Endothelial cell of umbilical vein (primary cell): Measurements from ENCODE around the gene KLC4. TPM values are rescaled to one million over a fixed set of nuclear protein-coding genes. Genes with fewer than 3 reads are reported as not detected.

Source experiments
- BruUV-seq: library from RNA; stranded (reverse); fragments of 400-500 nt; replicated peaks from 2 replicates; lab custom pipeline; 2021; lab: Mats Ljungman, UMichigan
- CTCF ChIA-PET: fragments of 300-600, 350-600 bp; sonication (Branson Sonifier 250); formaldehyde crosslinking; loops from one replicate; lab custom pipeline; 2021; ENCODE audit warnings: antibody characterized with exemption, inconsistent platforms; lab: Charles Lee
- POLR2A ChIA-PET: fragments of 300-600, 350-600 bp; sonication (Branson Sonifier 250); formaldehyde crosslinking; loops from one replicate; lab custom pipeline; 2021; ENCODE audit warnings: antibody characterized with exemption, inconsistent platforms; lab: Charles Lee
- DNase-seq: peaks from one replicate; pipeline ENCODE4 v3.0.0-alpha.2; 2011; ENCODE audit warnings: low read depth, low spot score
- FAIRE-seq: peaks from 2 replicates; lab custom pipeline; 2011; peaks lifted over from hg19 to GRCh38; lab: Jason Lieb, UNC
- H2AFZ ChIP-seq: 2 replicates; pipeline ENCODE4 v1.6.0; 2012; ENCODE audit warnings: low read depth, low read length, control low read depth, inconsistent platforms
- H3K27ac ChIP-seq: 2 replicates; pipeline ENCODE4 v1.5.1; 2011; ENCODE audit warnings: low read depth, mild to moderate bottlenecking, control low read depth, low read length, moderate library complexity; ENCODE audit not compliant: insufficient read depth
- H3K27me3 ChIP-seq, 2 experiments: 2 replicates each; pipeline versions ENCODE4 v1.6.0 to v1.6.1; 2011; ENCODE audit warnings: low read length in 2 of 2, mixed read lengths in 1 of 2; ENCODE audit not compliant: control insufficient read depth in 2 of 2, insufficient read depth in 2 of 2
- H3K36me3 ChIP-seq, 2 experiments: 2 replicates in 1 of 2; 3 replicates in 1 of 2; pipeline ENCODE4 v1.5.1; 2011; ENCODE audit warnings: low read length in 2 of 2, mild to moderate bottlenecking in 1 of 2, moderate library complexity in 1 of 2; ENCODE audit not compliant: control insufficient read depth in 2 of 2, insufficient read depth in 2 of 2; ENCODE audit errors: extremely low read depth in 1 of 2
- H3K4me1 ChIP-seq: 3 replicates; pipeline ENCODE4 v1.5.1; 2011; ENCODE audit warnings: mild to moderate bottlenecking, low read length; ENCODE audit not compliant: control insufficient read depth, insufficient read depth; ENCODE audit errors: extremely low read depth
- H3K4me2 ChIP-seq: 2 replicates; pipeline ENCODE4 v1.6.1; 2011; ENCODE audit warnings: low read length, control low read depth, mixed read lengths; ENCODE audit not compliant: insufficient read depth
- H3K4me3 ChIP-seq, 3 experiments: fragments of 200-600 bp in 1 of 3; sonication (generic), shearing (Covaris generic) in 1 of 3; replicated peaks in 1 of 3; 2 replicates each; pipeline ENCODE4 v1.5.1; 2011 to 2016; ENCODE audit warnings: control low read depth in 3 of 3, low read length in 3 of 3, mild to moderate bottlenecking in 2 of 3, inconsistent platforms in 1 of 3, low read depth in 1 of 3, moderate library complexity in 1 of 3; ENCODE audit not compliant: insufficient read depth in 1 of 3
- H3K79me2 ChIP-seq: 2 replicates; pipeline ENCODE4 v1.6.0; 2012; ENCODE audit warnings: low read length, inconsistent platforms; ENCODE audit not compliant: control insufficient read depth, insufficient read depth
- H3K9ac ChIP-seq: replicated peaks from 2 replicates; pipeline ENCODE3; 2011; ENCODE audit warnings: low read length, control low read depth; ENCODE audit not compliant: insufficient read depth; ENCODE audit errors: extremely low read depth
- H3K9me1 ChIP-seq: replicated peaks from 3 replicates; pipeline ENCODE4 v1.6.0; 2011; ENCODE audit warnings: mild to moderate bottlenecking, low read length; ENCODE audit not compliant: control insufficient read depth, insufficient read depth; ENCODE audit errors: extremely low read depth
- H3K9me3 ChIP-seq: replicated peaks from 2 replicates; pipeline ENCODE4 v1.5.1; 2012; ENCODE audit warnings: low read length, inconsistent platforms; ENCODE audit not compliant: control insufficient read depth, insufficient read depth
- H4K20me1 ChIP-seq: replicated peaks from 2 replicates; pipeline ENCODE3; 2011; ENCODE audit warnings: mild to moderate bottlenecking, low read length; ENCODE audit not compliant: control insufficient read depth, insufficient read depth; ENCODE audit errors: extremely low read depth
- CTCF ChIP-seq, 2 donors: IDR thresholded peaks; 1 replicate in 1 of 2; 2 replicates in 1 of 2; pipeline ENCODE4 v1.5.1; 2011; ENCODE audit warnings: low read length in 2 of 2, mild to moderate bottlenecking in 2 of 2, moderate library complexity in 2 of 2, control low read depth in 1 of 2, inconsistent platforms in 1 of 2, low read depth in 1 of 2; ENCODE audit not compliant: insufficient read depth in 1 of 2; ENCODE audit errors: extremely low read depth in 1 of 2
- EZH2 ChIP-seq: IDR thresholded peaks from 2 replicates; pipeline ENCODE4 v1.6.1; 2012; ENCODE audit warnings: borderline replicate concordance, low read depth, mild to moderate bottlenecking, moderate library complexity, low read length, inconsistent platforms; ENCODE audit not compliant: severe bottlenecking
- FOS ChIP-seq: IDR thresholded peaks from 2 replicates; pipeline ENCODE4 v1.6.1; 2011; ENCODE audit warnings: mild to moderate bottlenecking, low read length, moderate library complexity, borderline replicate concordance; ENCODE audit not compliant: insufficient read depth
- GATA2 ChIP-seq: IDR thresholded peaks from 2 replicates; pipeline ENCODE4 v1.7.0; 2011; ENCODE audit warnings: low read depth, mild to moderate bottlenecking, moderate library complexity, mixed read lengths, low read length; ENCODE audit not compliant: insufficient read length, insufficient read depth
- JUN ChIP-seq: IDR thresholded peaks from 2 replicates; pipeline ENCODE4 v1.6.1; 2011; ENCODE audit warnings: borderline replicate concordance, low read depth; ENCODE audit not compliant: insufficient read length, insufficient read depth
- MAX ChIP-seq: IDR thresholded peaks from 2 replicates; pipeline ENCODE4 v1.6.1; 2011; ENCODE audit not compliant: insufficient read depth, insufficient read length
- MYC ChIP-seq: IDR thresholded peaks from one replicate; pipeline ENCODE4 v1.6.1; 2011; ENCODE audit warnings: mild to moderate bottlenecking, low read depth, low read length
- POLR2A ChIP-seq: IDR thresholded peaks from 2 replicates; pipeline ENCODE4 v1.6.1; 2012; ENCODE audit warnings: low read depth, mild to moderate bottlenecking, control low read depth, low read length
- POLR2AphosphoS5 ChIP-seq: IDR thresholded peaks from 2 replicates; pipeline ENCODE4 v1.6.1; 2012; ENCODE audit warnings: low read depth, mild to moderate bottlenecking, control low read depth, low read length, moderate library complexity; ENCODE audit not compliant: insufficient read depth
- dilution Hi-C: fragments of 300-500 bp; cut with MboI; formaldehyde crosslinking; loops from one replicate; pipeline ENCODE4 v1.15.0; 2019; ENCODE audit warnings: low sequenced_read_pairs; ENCODE audit not compliant: extremely low pct_ligation_motif_present
- intact Hi-C: fragments of 100-400 bp; cut with micrococcal nuclease; formaldehyde crosslinking; loops from one replicate; pipeline ENCODE4 v1.10.0; 2022
- polyA plus RNA-seq, 4 experiments: library from polyadenylated mRNA; depleted of rRNA in 3 of 4; stranded (reverse) in 3 of 4; unstranded in 1 of 4; fragments of >200 nt; gene quantifications; 2 replicates each; pipeline versions ENCODE4 v1.2.1 to v1.2.3, GENCODE V29; 2011 to 2012; ENCODE audit warnings: missing spikeins in 1 of 4
- total RNA-seq: library from RNA; stranded (reverse); gene quantifications from 2 replicates; pipeline ENCODE4 v1.2.3, GENCODE V29; 2021

KLC4 gene
- total and polyA plus RNA-seq, 2 donors (not counting 3 experiments of a cell fraction or from before 2014, with no cell fraction given) = 17.7 to 26.8 TPM

DNA sequence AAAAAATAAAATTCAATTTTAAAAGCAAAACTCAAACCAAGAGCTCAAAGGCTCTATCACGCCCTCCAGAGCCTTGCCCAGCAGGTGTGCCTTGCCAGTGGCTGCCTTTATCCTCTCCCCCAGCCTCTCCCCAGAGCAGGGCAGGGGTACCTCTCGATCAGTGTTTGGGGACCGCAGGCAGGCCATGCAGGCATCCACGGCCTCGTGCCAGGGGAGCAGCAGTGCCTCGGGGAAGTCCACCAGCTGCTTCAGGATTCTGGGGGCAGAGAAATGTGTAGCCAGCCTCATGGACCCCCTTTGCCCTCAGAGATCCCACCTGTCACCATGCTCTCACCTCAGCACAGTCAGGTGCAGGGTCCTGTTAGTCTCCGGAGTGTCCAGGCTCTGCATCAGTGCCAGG lies 11.4 kb upstream of the KLC4 start:
- no peak overlapping the region for H3K4me3 ChIP-seq
- no peak for FAIRE-seq
- H3K79me2 ChIP-seq = peaks cover 2% of the 10 kb centered on the region
- no peak overlapping the region for H3K9ac ChIP-seq
- no peaks in the 10 kb centered on the region for H4K20me1 ChIP-seq
- no peak overlapping the region for H3K4me2 ChIP-seq
- H3K27ac ChIP-seq = no peak overlapping the region
- POLR2A ChIA-PET = interaction anchor here (0.8 kb wide), 1 partner anchor 10 kb away, joined by 3 read pairs; no protein-coding TSS in a partner anchor
- H3K4me1 ChIP-seq = peaks cover 4% of the 10 kb centered on the region
- BruUV-seq = no TSS peak
- no peaks in the 10 kb centered on the region for H3K9me3 ChIP-seq
- TF ChIP-seq MAX = no peak
- TF ChIP-seq MYC = no peak
- no peak for TF ChIP-seq FOS
- TF ChIP-seq EZH2 = no peak
- no peak for TF ChIP-seq POLR2A
- TF ChIP-seq CTCF (IDR thresholded peaks at IDR 0.05; ENCODE audit: extremely low read depth in 1 of 2, insufficient read depth in 1 of 2, low read depth in 1 of 2, low read length in 2 of 2) = no peak
- TF ChIP-seq GATA2 = no peak
- no peak for TF ChIP-seq POLR2AphosphoS5
- no peak for TF ChIP-seq JUN
- no peaks in the 10 kb centered on the region for H3K9me1 ChIP-seq
- dilution Hi-C loops (no loop called here), intact Hi-C loops (no loop called here)
- CTCF ChIA-PET = no interaction called here
- DNase-seq = no peak
- no peaks in the 10 kb centered on the region for H3K27me3 ChIP-seq
- H3K36me3 ChIP-seq = peaks cover 1 to 46% of the 10 kb centered on the region in 2 experiments
- H2AFZ ChIP-seq = no peak overlapping the region
